Cardiac ventricle fibroblast (primary cell): ENCODE measurements around the gene MAST3. TPM values are rescaled to one million over a fixed set of nuclear protein-coding genes. Genes with fewer than 3 reads are reported as not detected.

Source experiments
- total RNA-seq: library from RNA; depleted of rRNA; stranded (reverse); fragments of >200 nt; gene quantifications from 2 replicates; pipeline ENCODE4 v1.2.3, GENCODE V29; 2015

The MAST3 gene
- 3.9 and 4.8 TPM in 2 replicates for total RNA-seq

DNA sequence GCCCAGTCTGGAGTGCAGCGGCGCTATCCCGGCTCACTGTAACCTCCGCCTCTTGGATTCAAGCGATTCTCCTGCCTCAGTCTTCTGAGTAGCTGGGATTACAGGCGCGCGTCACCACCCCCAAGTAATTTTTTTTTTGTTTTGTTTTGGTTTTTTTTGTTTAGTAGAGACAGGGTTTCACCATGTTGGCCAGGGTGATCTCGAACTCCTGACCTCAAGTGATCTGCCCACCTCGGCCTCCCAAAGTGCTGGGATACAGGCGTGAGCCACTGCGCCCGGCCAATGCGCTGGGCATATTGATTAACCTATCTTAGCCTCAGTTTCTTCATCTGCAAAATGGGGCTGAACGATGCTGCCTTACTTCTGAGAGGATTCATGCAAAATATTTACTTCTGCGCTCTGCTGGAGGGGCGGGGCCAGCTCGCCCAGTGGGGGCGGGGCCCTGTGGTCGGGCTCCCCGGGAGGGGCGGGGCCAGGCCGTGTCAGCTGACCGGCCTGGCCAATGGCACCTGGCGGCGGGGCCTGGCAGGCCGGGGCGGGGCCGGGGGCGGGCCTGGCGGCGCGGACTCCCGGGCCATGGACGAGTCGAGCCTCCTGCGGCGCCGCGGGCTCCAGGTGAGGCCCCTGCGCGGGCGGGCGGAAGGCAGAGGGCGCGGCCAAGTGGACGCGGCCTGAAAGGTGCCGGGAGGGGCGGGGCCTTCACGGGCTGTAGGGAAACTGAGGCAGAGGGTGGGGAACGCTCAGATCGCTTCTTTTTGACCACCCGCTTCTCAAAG is at the start of gene MAST3:
Gene MAST3 (plus strand): TSS at position 562 of the 776 bp plus-strand sequence. CDS start 15 bp downstream, at position 577.

GRCh38 chr19:18086590-18087138 is 10.9 kb upstream of the MAST3 start, which contains the start of gene IL12RB1:
Gene IL12RB1, minus strand, starts transcription at chr19:18086934. Its CDS starts 111 bp downstream, at chr19:18086823.

GRCh38 chr19:18152817-18153555 is 55.4 kb downstream of the MAST3 start, which contains the start of gene PIK3R2:
Gene PIK3R2, plus strand, starts transcription at chr19:18153163. Its CDS starts 2,717 bp downstream, at chr19:18155880.

GRCh38 chr19:18173572-18174288 is 76.2 kb downstream of the MAST3 start, which contains the start of gene IFI30:
Gene IFI30, plus strand, starts transcription at chr19:18173813. Its CDS starts 29 bp downstream, at chr19:18173842.

GRCh38 chr19:18192673-18193387 is 95.3 kb downstream of the MAST3 start, which contains the start of gene MPV17L2:
Gene MPV17L2, plus strand, starts transcription at chr19:18193218. Its CDS starts 64 bp downstream, at chr19:18193282.

Other genes starting within 250 kb of the MAST3 start
- gene JAK3, start 249.8 kb upstream of the MAST3 start, total RNA-seq, result 6.3 and 7.7 TPM in 2 replicates
- gene RPL18A, start 237.9 kb upstream of the MAST3 start, total RNA-seq, result 1,805 and 2,205 TPM in 2 replicates
- gene SLC5A5, start 225.8 kb upstream of the MAST3 start, total RNA-seq, result not detected in 2 replicates
- gene CCDC124, start 164.8 kb upstream of the MAST3 start, total RNA-seq, result 51.8 and 67.5 TPM in 2 replicates
- gene KCNN1, start 130.7 kb upstream of the MAST3 start, total RNA-seq, result 0.06 TPM in 1 of 2 replicates, not detected in the other
- 16.6 and 23.1 TPM in 2 replicates for gene ARRDC2, start 89.6 kb upstream of the MAST3 start, total RNA-seq
- gene IL12RB1, start 10.8 kb upstream of the MAST3 start, total RNA-seq, result not detected in 2 replicates
- gene PIK3R2, start 55.4 kb downstream of the MAST3 start, total RNA-seq, result 55.4 and 60.7 TPM in 2 replicates
- 15.2 and 17.1 TPM in 2 replicates for gene IFI30, start 76.0 kb downstream of the MAST3 start, total RNA-seq
- 19.3 and 28.0 TPM in 2 replicates for gene MPV17L2, start 95.4 kb downstream of the MAST3 start, total RNA-seq
- gene RAB3A, start 106.3 kb downstream of the MAST3 start, total RNA-seq, result 0.44 and 1.9 TPM in 2 replicates
- gene PDE4C, start 128.7 kb downstream of the MAST3 start, total RNA-seq, result not detected in 2 replicates
- gene IQCN, start 176.7 kb downstream of the MAST3 start, total RNA-seq, result 0.15 and 0.25 TPM in 2 replicates
- gene JUND, start 183.8 kb downstream of the MAST3 start, total RNA-seq, result 120 and 130 TPM in 2 replicates
- 76.8 and 98.9 TPM in 2 replicates for gene LSM4, start 225.3 kb downstream of the MAST3 start, total RNA-seq
- gene PGPEP1, start 242.8 kb downstream of the MAST3 start, total RNA-seq, result 6.6 and 14.5 TPM in 2 replicates